Naive thymus-derived CD4-positive, alpha-beta T cell (primary cell): Measurements from ENCODE around the gene OSBPL1A. TPM values are rescaled to one million over a fixed set of nuclear protein-coding genes. Genes with fewer than 3 reads are reported as not detected.
A peak's percentile ranks its signal among the peaks of the same experiment; 100 is the strongest.

Source experiments
- ATAC-seq: fragments of 150-1000 bp; cut with Tn5 transposase; 2 replicates; pipeline ENCODE4 v1.10.0; 2021; ENCODE audit warnings: mild to moderate bottlenecking, moderate library complexity
- CTCF ChIA-PET: fragments of 350-600 bp; sonication (Branson Sonifier 250); formaldehyde crosslinking; loops from one replicate; lab custom pipeline; 2021; ENCODE audit warnings: antibody characterized with exemption; lab: Charles Lee
- POLR2A ChIA-PET: fragments of 350-600 bp; sonication (Branson Sonifier 250); formaldehyde crosslinking; loops from one replicate; lab custom pipeline; 2021; ENCODE audit warnings: antibody characterized with exemption, inconsistent platforms; lab: Charles Lee
- DNase-seq, 9 donors: peaks; one replicate each; pipeline versions ENCODE4 v3.0.0 to v3.0.0-alpha.2; 2020 to 2022; ENCODE audit warnings: mixed read lengths in 1 of 9
- H3K27ac ChIP-seq: one replicate; pipeline ENCODE4 v1.7.0; 2013; ENCODE audit warnings: mild to moderate bottlenecking, low read depth, low read length, moderate library complexity
- H3K27me3 ChIP-seq, 2 donors: one replicate each; pipeline ENCODE4 v1.7.0; 2013; ENCODE audit warnings: low read length in 2 of 2, mild to moderate bottlenecking in 2 of 2, moderate library complexity in 2 of 2; ENCODE audit not compliant: control insufficient read depth in 2 of 2, insufficient read depth in 2 of 2
- H3K36me3 ChIP-seq, 3 experiments: 1 replicate in 2 of 3; 2 replicates in 1 of 3; pipeline ENCODE4 v1.7.0; 2013; ENCODE audit warnings: low read length in 3 of 3, mild to moderate bottlenecking in 3 of 3, moderate library complexity in 1 of 3; ENCODE audit not compliant: insufficient read depth in 3 of 3, control insufficient read depth in 2 of 3
- H3K4me1 ChIP-seq, 2 donors: one replicate each; pipeline ENCODE4 v1.7.0; 2013; ENCODE audit warnings: low read length in 2 of 2, mild to moderate bottlenecking in 2 of 2, moderate library complexity in 1 of 2; ENCODE audit not compliant: control insufficient read depth in 2 of 2, insufficient read depth in 2 of 2
- H3K4me3 ChIP-seq: 2 replicates; pipeline ENCODE4 v1.7.0; 2013; ENCODE audit warnings: mild to moderate bottlenecking, low read length
- H3K9me3 ChIP-seq, 3 experiments: 1 replicate in 2 of 3; 2 replicates in 1 of 3; pipeline ENCODE4 v1.7.0; 2013; ENCODE audit warnings: low read length in 3 of 3; ENCODE audit not compliant: control insufficient read depth in 2 of 3
- H3K27ac Mint-ChIP-seq, 9 donors: one replicate each; pipeline ENCODE4 v1.8.0; 2020 to 2022; ENCODE audit warnings: mixed read lengths in 9 of 9, mild to moderate bottlenecking in 8 of 9, moderate library complexity in 5 of 9, inconsistent platforms in 2 of 9
- H3K27me3 Mint-ChIP-seq, 5 donors: one replicate each; pipeline ENCODE4 v1.8.0; 2021 to 2022; ENCODE audit warnings: mixed read lengths in 5 of 5, mild to moderate bottlenecking in 1 of 5
- H3K36me3 Mint-ChIP-seq, 5 donors: one replicate each; pipeline ENCODE4 v1.8.0; 2020 to 2022; ENCODE audit warnings: mixed read lengths in 5 of 5, mild to moderate bottlenecking in 3 of 5, inconsistent platforms in 1 of 5
- H3K4me1 Mint-ChIP-seq, 7 donors: one replicate each; pipeline ENCODE4 v1.8.0; 2020 to 2022; ENCODE audit warnings: mixed read lengths in 7 of 7, mild to moderate bottlenecking in 3 of 7, inconsistent platforms in 1 of 7
- H3K4me3 Mint-ChIP-seq, 10 donors: one replicate each; pipeline ENCODE4 v1.8.0; 2020 to 2022; ENCODE audit warnings: mild to moderate bottlenecking in 10 of 10, mixed read lengths in 10 of 10, moderate library complexity in 6 of 10, inconsistent platforms in 2 of 10
- H3K9me3 Mint-ChIP-seq, 11 donors: one replicate each; pipeline ENCODE4 v1.8.0; 2020 to 2022; ENCODE audit warnings: mixed read lengths in 11 of 11, mild to moderate bottlenecking in 4 of 11, inconsistent platforms in 1 of 11, moderate library complexity in 1 of 11
- intact Hi-C, 2 donors: fragments of 100-400 bp; cut with micrococcal nuclease; formaldehyde crosslinking; loops; one replicate each; pipeline ENCODE4 v1.15.1; 2023
- polyA plus RNA-seq, 2 donors: library from polyadenylated mRNA; unstranded; fragments of 300-500 nt; fragmentation: Illumina TruSeq; gene quantifications; one replicate each; pipeline ENCODE4 v1.2.3, GENCODE V29; 2021
- total RNA-seq, 6 experiments: library from RNA in 5 of 6; stranded (reverse) in 5 of 6; gene quantifications; 1 replicate in 5 of 6; 2 replicates in 1 of 6; pipeline ENCODE4 v1.2.3 and lab custom pipeline; 2021 to 2026

The OSBPL1A gene
- total and polyA plus RNA-seq, 7 experiments from 2014 or later, result 1.8 to 7.7 (median 3.9) TPM

GRCh38 chr18:24403076-24403475 is 5.5 kb upstream of the OSBPL1A start:
- peaks cover 0 to 4% of the 10 kb centered on the region in 2 donors for H3K4me1 ChIP-seq
- Mint-ChIP-seq H3K9me3 (peaks cover 0 to 3% (median 0%) of the 10 kb centered on the region in 11 donors), H3K4me3 (no peak overlapping the region), H3K27ac (no peak overlapping the region), H3K27me3 (peaks cover 23 to 47% (median 45%) of the 10 kb centered on the region in 5 donors), H3K36me3 (peaks cover 0 to 4% (median 0%) of the 10 kb centered on the region in 5 donors), H3K4me1 (peaks cover 0 to 6% (median 4%) of the 10 kb centered on the region in 7 donors)
- H3K27ac ChIP-seq, result no peak overlapping the region
- no peak for ATAC-seq
- H3K9me3 ChIP-seq, result no peaks in the 10 kb centered on the region
- H3K27me3 ChIP-seq, result no peaks in the 10 kb centered on the region
- POLR2A ChIA-PET, result no interaction called here
- no peak for DNase-seq
- CTCF ChIA-PET, result no interaction called here
- no peak overlapping the region for H3K4me3 ChIP-seq
- intact Hi-C loops, result no loop called here
- no peaks in the 10 kb centered on the region for H3K36me3 ChIP-seq

GRCh38 chr18:24402209-24402785 is 4.7 kb upstream of the OSBPL1A start:
- intact Hi-C loops, result loop anchor here in 1 of 2 donors (1.0 kb wide), 1 partner anchor 43 kb away; no protein-coding TSS in a partner anchor
- no peak overlapping the region for H3K4me3 Mint-ChIP-seq
- no peaks in the 10 kb centered on the region for H3K9me3 ChIP-seq

GRCh38 chr18:24400587-24400986 is 3.0 kb upstream of the OSBPL1A start:
- Mint-ChIP-seq H3K27me3 (peaks cover 5 to 42% (median 26%) of the 10 kb centered on the region in 5 donors), H3K36me3 (no peaks in the 10 kb centered on the region), H3K4me1 (peaks cover 0 to 13% (median 12%) of the 10 kb centered on the region in 7 donors), H3K27ac (peak overlapping the region in 1 of 9 donors; percentile 32), H3K9me3 (peaks cover 0 to 1% (median 0%) of the 10 kb centered on the region in 11 donors), H3K4me3 (no peak overlapping the region)
- no peak overlapping the region for H3K4me3 ChIP-seq
- DNase-seq, result no peak
- no peaks in the 10 kb centered on the region for H3K27me3 ChIP-seq
- peaks cover 0 to 6% of the 10 kb centered on the region in 2 donors for H3K4me1 ChIP-seq
- ATAC-seq, result no peak
- intact Hi-C loops, result no loop called here
- ChIA-PET CTCF (no interaction called here), POLR2A (interaction anchor here (0.9 kb wide), 1 partner anchor 10 kb away, joined by 3 read pairs; no protein-coding TSS in a partner anchor)
- no peak overlapping the region for H3K27ac ChIP-seq
- no peaks in the 10 kb centered on the region for H3K9me3 ChIP-seq
- no peaks in the 10 kb centered on the region for H3K36me3 ChIP-seq

More at GRCh38 chr18:24402209-24402785, 4.7 kb upstream of the OSBPL1A start:
- peaks cover 0 to 4% (median 0%) of the 10 kb centered on the region in 5 donors for H3K36me3 Mint-ChIP-seq
- H3K27me3 Mint-ChIP-seq, result peaks cover 16 to 43% (median 39%) of the 10 kb centered on the region in 5 donors
- no peak for ATAC-seq
- H3K9me3 Mint-ChIP-seq, result peaks cover 0 to 3% (median 0%) of the 10 kb centered on the region in 11 donors
- Histone ChIP-seq H3K27ac (no peak overlapping the region), H3K27me3 (no peaks in the 10 kb centered on the region), H3K4me3 (no peak overlapping the region), H3K36me3 (no peaks in the 10 kb centered on the region), H3K4me1 (peaks cover 0 to 6% of the 10 kb centered on the region in 2 donors)
- ChIA-PET POLR2A (no interaction called here), CTCF (no interaction called here)
- no peak overlapping the region for H3K27ac Mint-ChIP-seq
- DNase-seq, result no peak
- H3K4me1 Mint-ChIP-seq, result peaks cover 0 to 9% (median 6%) of the 10 kb centered on the region in 7 donors

- no peak for ATAC-seq
- Histone ChIP-seq H3K27ac (no peak overlapping the region), H3K9me3 (no peaks in the 10 kb centered on the region), H3K4me3 (no peak overlapping the region), H3K27me3 (no peaks in the 10 kb centered on the region), H3K36me3 (no peaks in the 10 kb centered on the region), H3K4me1 (peaks cover 0 to 6% of the 10 kb centered on the region in 2 donors)
- Mint-ChIP-seq H3K27ac (no peak overlapping the region), H3K27me3 (peaks cover 5 to 40% (median 14%) of the 10 kb centered on the region in 5 donors), H3K4me3 (peak overlapping the region; percentile 74 to 91 (median 88)), H3K36me3 (no peaks in the 10 kb centered on the region), H3K9me3 (no peaks in the 10 kb centered on the region), H3K4me1 (peaks cover 0 to 24% (median 12%) of the 10 kb centered on the region in 7 donors)
- POLR2A ChIA-PET, result interaction anchor here (0.6 kb wide), 2 partner anchors 32 to 39 kb away, joined by 3 read pairs; no protein-coding TSS in a partner anchor
- no peak for DNase-seq
- CTCF ChIA-PET, result no interaction called here
- intact Hi-C loops, result loop anchor here (5.0 to 10.0 kb wide), 2 partner anchors 956 to 1694 kb away; partner anchors contain the start of genes SS18 (in 1 of the 2) and ZNF521 (in 1 of the 2)
Observed at GRCh38 chr18:24398540-24398939, 916 bp upstream of the OSBPL1A start.

GRCh38 chr18:24397131-24397693 is 412 bp downstream of the OSBPL1A start:
- Histone ChIP-seq H3K27ac (no peak overlapping the region), H3K4me3 (peak overlapping the region; percentile 71)
- POLR2A ChIA-PET, result no interaction called here

GRCh38 chr18:24396082-24396633 is 1.5 kb downstream of the OSBPL1A start:
- Histone ChIP-seq H3K4me3 (no peak overlapping the region), H3K9me3 (no peaks in the 10 kb centered on the region), H3K36me3 (no peaks in the 10 kb centered on the region), H3K27me3 (no peaks in the 10 kb centered on the region), H3K4me1 (peaks cover 0 to 6% of the 10 kb centered on the region in 2 donors), H3K27ac (no peak overlapping the region)
- no peaks in the 10 kb centered on the region for H3K36me3 Mint-ChIP-seq
- peak overlapping the region in 1 of 10 donors; percentile 14 for H3K4me3 Mint-ChIP-seq
- peaks cover 0 to 24% (median 12%) of the 10 kb centered on the region in 7 donors for H3K4me1 Mint-ChIP-seq
- ChIA-PET CTCF (no interaction called here), POLR2A (no interaction called here)
- no peak for DNase-seq
- H3K27ac Mint-ChIP-seq, result no peak overlapping the region
- intact Hi-C loops, result loop anchor here (2.0 to 10.0 kb wide), 3 partner anchors 31 to 1696 kb away; partner anchors contain the start of genes IMPACT (in 1 of the 2), SS18 (in 1 of the 2) and ZNF521 (in 1 of the 2)
- peaks cover 0 to 36% (median 4%) of the 10 kb centered on the region in 5 donors for H3K27me3 Mint-ChIP-seq
- no peaks in the 10 kb centered on the region for H3K9me3 Mint-ChIP-seq
- ATAC-seq, result no peak

More at GRCh38 chr18:24397131-24397693, 412 bp downstream of the OSBPL1A start:
- H3K27ac Mint-ChIP-seq, result peak overlapping the region in 4 of 9 donors; percentile 1 to 65 (median 11)
- CTCF ChIA-PET, result no interaction called here
- Histone ChIP-seq H3K4me1 (peaks cover 0 to 6% of the 10 kb centered on the region in 2 donors), H3K27me3 (no peaks in the 10 kb centered on the region), H3K9me3 (no peaks in the 10 kb centered on the region), H3K36me3 (no peaks in the 10 kb centered on the region)
- H3K9me3 Mint-ChIP-seq, result no peaks in the 10 kb centered on the region
- peaks cover 0 to 24% (median 12%) of the 10 kb centered on the region in 7 donors for H3K4me1 Mint-ChIP-seq
- H3K36me3 Mint-ChIP-seq, result no peaks in the 10 kb centered on the region
- peak; percentile 43 for ATAC-seq
- DNase-seq, result peak in 6 of 9 donors; percentile 5 to 25 (median 22)
- peaks cover 3 to 39% (median 4%) of the 10 kb centered on the region in 5 donors for H3K27me3 Mint-ChIP-seq
- intact Hi-C loops, result loop anchor here (1.0 to 10.0 kb wide), 5 partner anchors 29 to 1695 kb away; partner anchors contain the start of genes IMPACT (in 2 of the 2), SS18 (in 1 of the 2) and ZNF521 (in 1 of the 2)
- H3K4me3 Mint-ChIP-seq, result peak overlapping the region; percentile 82 to 91 (median 88)
